ENCODE data around the gene CRIP3.

The CRIP3 gene

GRCh38 chr6:43274916-43275597 is 33.6 kb downstream of the CRIP3 start:
- no peak for DNase-seq (ENCODE audit: low spot score)
- no peak for FAIRE-seq

- DNase-seq (ENCODE audit: low spot score) (no peak), FAIRE-seq (no peak)
Observed at GRCh38 chr6:43274127-43274915, 34.3 kb downstream of the CRIP3 start.

- no peak for DNase-seq (ENCODE audit: low spot score)
- no peak for FAIRE-seq
Observed at GRCh38 chr6:43273707-43274106, 34.9 kb downstream of the CRIP3 start.

GRCh38 chr6:43271944-43272343 is 36.7 kb downstream of the CRIP3 start:
- no peak for DNase-seq (ENCODE audit: low spot score)
- no peak for FAIRE-seq

- FAIRE-seq: no peak
- no peak for DNase-seq (ENCODE audit: low spot score)
Observed at GRCh38 chr6:43271103-43271815, 37.4 kb downstream of the CRIP3 start.

- FAIRE-seq (no peak), DNase-seq (ENCODE audit: low spot score) (no peak)
Observed at GRCh38 chr6:43269273-43270007, 39.2 kb downstream of the CRIP3 start.

- FAIRE-seq (no peak), DNase-seq (ENCODE audit: low spot score) (no peak)
Observed at GRCh38 chr6:43268782-43269272, 39.8 kb downstream of the CRIP3 start.

GRCh38 chr6:43268355-43268700 is 40.3 kb downstream of the CRIP3 start:
- FAIRE-seq: no peak
- DNase-seq (ENCODE audit: low spot score): no peak

GRCh38 chr6:43267619-43268354 is 40.8 kb downstream of the CRIP3 start:
- FAIRE-seq (no peak), DNase-seq (ENCODE audit: low spot score) (no peak)

GRCh38 chr6:43265564-43265963 is 43.1 kb downstream of the CRIP3 start:
- no peak for DNase-seq (ENCODE audit: low spot score)
- FAIRE-seq: no peak

GRCh38 chr6:43264599-43265145 is 44.0 kb downstream of the CRIP3 start:
- DNase-seq (ENCODE audit: low spot score) (no peak), FAIRE-seq (no peak)

GRCh38 chr6:43263314-43264178 is 45.1 kb downstream of the CRIP3 start:
- FAIRE-seq (no peak), DNase-seq (ENCODE audit: low spot score) (peak; percentile 86)

- no peak for FAIRE-seq
- no peak for DNase-seq (ENCODE audit: low spot score)
Observed at GRCh38 chr6:43262780-43263313, 45.8 kb downstream of the CRIP3 start.

- DNase-seq (ENCODE audit: low spot score) (no peak), FAIRE-seq (no peak)
Observed at GRCh38 chr6:43262000-43262779, 46.4 kb downstream of the CRIP3 start.

- FAIRE-seq: no peak
- DNase-seq (ENCODE audit: low spot score): no peak
Observed at GRCh38 chr6:43261198-43261597, 47.4 kb downstream of the CRIP3 start.

GRCh38 chr6:43260791-43261190 is 47.8 kb downstream of the CRIP3 start:
- DNase-seq (ENCODE audit: low spot score) (no peak), FAIRE-seq (no peak)

- FAIRE-seq (no peak), DNase-seq (ENCODE audit: low spot score) (no peak)
Observed at GRCh38 chr6:43258807-43259686, 49.6 kb downstream of the CRIP3 start.

- no peak for DNase-seq (ENCODE audit: low spot score)
- no peak for FAIRE-seq
Observed at GRCh38 chr6:43258180-43258579, 50.4 kb downstream of the CRIP3 start.
